NCI-H524 (cell line): ENCODE results near the gene OSBPL3.

ENCODE experiments used
- DNase-seq, 2 experiments: peaks; one replicate each; lab custom pipeline; 2025; lab: John Stamatoyannopoulos, UW

OSBPL3 gene

GRCh38 chr7:24861336-24861735 lies 118.6 kb downstream of the OSBPL3 start:
- DNase-seq: no peak

DNA sequence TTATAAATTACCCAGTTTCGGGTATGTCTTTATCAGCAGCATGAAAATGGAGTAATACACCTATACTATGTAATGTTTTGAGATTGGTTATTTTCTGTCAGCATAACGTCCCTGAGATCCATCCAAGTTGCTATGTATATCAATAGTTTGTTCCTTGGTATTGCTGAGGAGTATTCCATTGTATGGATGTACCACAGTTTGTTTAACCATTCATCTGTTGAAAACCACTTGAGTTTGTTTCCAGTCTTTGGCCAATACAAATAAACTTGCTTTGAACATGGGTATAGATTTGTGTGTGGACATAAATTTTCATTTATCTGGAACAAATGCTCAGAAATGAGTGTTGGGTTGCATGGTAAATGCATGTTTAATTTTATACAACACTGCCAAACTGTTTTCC lies 119.4 kb downstream of the OSBPL3 start:
- no peak for DNase-seq

GRCh38 chr7:24858108-24858977 lies 121.6 kb downstream of the OSBPL3 start:
- no peak for DNase-seq

DNA sequence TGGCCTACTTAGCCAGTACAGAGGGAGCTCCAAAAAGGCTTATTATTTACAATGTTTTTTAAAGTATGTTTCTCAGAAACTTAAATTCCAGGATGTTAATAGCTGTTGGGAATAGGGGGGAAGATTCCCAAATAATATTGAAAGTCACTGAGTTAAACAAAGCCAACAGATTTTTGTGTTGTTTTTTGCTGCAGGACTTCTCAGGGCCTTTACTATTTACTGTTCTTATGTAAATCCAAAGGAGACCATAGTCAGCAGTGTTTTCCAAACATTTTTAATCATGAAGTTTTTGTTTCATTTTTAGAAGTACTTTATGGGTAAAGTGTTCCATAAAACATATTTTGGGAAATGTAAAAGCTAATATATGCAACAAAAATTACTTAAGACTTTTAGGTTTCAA lies 122.4 kb downstream of the OSBPL3 start:
- DNase-seq: no peak

DNA sequence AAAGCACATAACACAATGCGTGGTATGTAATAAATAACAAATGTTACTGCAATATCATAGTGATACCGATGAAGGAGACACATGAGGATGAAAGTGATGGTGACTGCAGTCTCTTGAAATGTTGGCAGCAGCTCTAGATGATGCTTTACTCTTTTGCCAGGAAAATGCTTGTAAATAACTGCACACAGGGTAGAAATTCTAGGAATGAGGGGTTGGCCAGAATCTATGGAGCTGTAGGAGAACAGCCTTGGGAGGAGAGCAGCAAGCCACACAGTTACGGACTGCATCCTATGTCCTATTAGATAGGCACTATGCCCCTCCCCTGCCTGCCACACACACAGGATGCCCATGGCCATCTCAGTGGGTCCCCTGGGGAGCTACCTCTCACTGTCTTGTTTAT lies 125.1 kb downstream of the OSBPL3 start:
- DNase-seq: no peak

GRCh38 chr7:24851786-24852185 lies 128.2 kb downstream of the OSBPL3 start:
- DNase-seq: no peak

- no peak for DNase-seq
Measured at GRCh38 chr7:24848878-24849277, 131.1 kb downstream of the OSBPL3 start.

DNA sequence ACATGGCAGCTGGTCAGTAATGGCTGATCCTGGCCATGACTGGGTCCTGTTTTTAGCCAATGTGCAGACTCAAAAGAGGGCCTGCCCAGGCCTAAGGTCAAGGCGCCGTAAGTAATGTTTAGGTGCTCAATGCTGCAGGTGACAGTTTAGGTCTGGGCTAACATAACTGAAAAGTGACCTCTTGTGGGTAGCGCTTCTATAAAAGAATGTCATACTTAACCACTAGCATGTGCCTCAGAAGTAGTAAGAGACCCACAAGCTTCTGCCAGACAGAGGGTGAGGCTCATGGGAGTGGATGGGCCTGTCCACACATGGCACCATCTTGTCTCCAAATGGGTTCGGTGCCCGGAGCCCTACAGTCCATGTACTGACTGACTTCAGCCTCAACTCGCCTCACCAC lies 132.2 kb downstream of the OSBPL3 start:
- no peak for DNase-seq

DNA sequence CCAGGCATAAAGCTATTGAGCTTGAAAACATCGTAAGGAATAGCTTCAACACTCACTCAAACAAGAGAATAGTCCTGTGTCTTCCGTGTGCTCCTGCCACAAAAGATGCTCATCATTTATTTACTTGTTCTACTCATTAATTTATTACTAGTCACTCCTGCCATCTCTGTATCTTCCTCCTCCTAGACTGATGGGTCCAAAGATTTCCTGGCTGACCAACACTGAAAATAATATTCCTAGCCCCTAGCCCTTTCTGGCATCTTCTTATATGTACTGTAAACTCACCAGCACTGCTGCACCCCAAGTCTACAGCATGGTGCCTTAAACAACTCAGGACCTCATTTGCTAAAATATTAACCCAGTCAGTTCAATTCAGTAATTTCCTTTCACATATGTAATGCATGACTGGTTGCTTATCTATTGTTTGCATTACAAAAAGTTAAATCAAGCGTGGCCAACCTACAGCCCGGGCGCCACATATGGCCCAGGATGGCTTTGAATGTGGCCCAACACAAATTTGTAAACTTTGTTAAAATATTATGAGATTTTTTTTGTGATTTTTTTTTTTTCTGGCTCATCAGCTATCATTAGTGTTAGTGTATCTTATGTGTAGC lies 136.1 kb downstream of the OSBPL3 start:
- DNase-seq: no peak

GRCh38 chr7:24842449-24843241 lies 137.3 kb downstream of the OSBPL3 start:
- no peak for DNase-seq

GRCh38 chr7:24842029-24842428 lies 137.9 kb downstream of the OSBPL3 start:
- no peak for DNase-seq

DNA sequence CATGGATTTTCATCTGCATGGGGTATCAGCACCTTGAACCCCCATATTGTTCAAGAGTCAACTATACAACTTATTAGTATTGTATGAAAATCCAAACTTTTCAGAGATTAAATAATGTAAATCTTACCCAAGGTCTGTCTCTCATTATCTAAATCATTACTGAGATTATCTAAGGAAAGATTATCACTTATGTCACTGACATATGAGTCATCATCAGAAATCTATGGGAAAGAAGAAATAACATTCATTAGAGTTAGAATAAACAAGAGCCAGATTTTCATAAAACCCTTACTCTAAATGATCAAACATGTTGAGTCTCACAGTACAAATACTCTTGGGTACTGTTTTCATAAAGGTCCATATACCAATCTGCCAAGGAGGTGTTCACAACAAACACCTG lies 139.4 kb downstream of the OSBPL3 start:
- DNase-seq: no peak

GRCh38 chr7:24836084-24836483 lies 143.9 kb downstream of the OSBPL3 start:
- no peak for DNase-seq

- no peak for DNase-seq
Measured at GRCh38 chr7:24835643-24836042, 144.3 kb downstream of the OSBPL3 start.

DNA sequence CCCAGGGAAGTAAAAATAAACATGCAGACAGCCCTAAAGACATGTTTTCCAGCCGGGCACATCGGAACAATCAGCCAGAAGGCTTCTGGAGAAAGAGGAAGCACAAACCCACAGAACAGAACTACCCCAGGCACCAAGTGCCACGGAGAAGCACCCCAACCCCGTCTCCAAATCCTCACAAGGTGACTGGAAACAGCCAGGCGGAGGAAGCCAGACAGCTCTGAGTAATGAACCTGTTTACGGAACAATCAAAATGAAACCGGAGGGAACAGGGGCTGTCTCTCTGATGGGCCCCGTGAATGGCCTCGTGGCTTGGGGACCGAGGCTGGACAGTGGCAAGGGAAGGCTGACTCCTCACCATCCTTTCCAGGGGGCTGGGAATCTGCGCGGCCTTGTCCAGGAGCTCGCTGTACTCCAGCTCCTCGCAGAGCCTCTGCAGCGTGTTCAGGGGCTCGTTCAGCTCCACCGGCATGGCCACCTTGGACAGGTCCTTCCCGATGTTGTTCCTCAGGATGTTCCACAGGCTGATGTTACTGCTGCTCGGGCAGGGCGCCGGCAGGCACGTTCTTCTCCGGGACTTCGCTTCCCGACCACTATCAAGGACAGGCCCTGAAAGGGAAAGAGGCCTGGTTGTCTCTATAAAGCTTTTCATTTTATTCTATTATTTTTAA lies 145.7 kb downstream of the OSBPL3 start:
- DNase-seq: no peak

DNA sequence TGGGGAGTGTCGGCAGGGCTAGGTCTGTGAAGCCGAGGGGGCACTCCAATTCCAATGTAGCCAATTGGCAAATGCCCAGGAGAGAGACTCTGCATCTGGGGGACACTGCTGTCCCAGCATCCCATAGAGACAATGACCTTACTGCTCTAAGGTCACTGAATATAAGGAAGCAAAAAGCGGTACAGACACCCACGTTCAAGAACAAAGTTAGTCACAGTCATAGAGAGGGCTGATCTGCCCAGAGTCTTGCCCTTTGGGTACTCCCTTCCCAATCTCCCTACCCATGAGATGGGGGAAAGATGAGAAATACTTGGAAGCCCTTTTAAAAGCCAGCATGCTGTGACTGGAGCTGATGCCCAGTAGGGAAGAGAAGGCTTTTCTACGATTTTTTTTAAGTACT lies 146.4 kb downstream of the OSBPL3 start:
- DNase-seq: no peak

- no peak for DNase-seq
Measured at GRCh38 chr7:24831240-24831639, 148.7 kb downstream of the OSBPL3 start.

- DNase-seq: no peak
Measured at GRCh38 chr7:24830440-24831050, 149.4 kb downstream of the OSBPL3 start.

- no peak for DNase-seq
Measured at GRCh38 chr7:24829787-24830186, 150.2 kb downstream of the OSBPL3 start.

DNA sequence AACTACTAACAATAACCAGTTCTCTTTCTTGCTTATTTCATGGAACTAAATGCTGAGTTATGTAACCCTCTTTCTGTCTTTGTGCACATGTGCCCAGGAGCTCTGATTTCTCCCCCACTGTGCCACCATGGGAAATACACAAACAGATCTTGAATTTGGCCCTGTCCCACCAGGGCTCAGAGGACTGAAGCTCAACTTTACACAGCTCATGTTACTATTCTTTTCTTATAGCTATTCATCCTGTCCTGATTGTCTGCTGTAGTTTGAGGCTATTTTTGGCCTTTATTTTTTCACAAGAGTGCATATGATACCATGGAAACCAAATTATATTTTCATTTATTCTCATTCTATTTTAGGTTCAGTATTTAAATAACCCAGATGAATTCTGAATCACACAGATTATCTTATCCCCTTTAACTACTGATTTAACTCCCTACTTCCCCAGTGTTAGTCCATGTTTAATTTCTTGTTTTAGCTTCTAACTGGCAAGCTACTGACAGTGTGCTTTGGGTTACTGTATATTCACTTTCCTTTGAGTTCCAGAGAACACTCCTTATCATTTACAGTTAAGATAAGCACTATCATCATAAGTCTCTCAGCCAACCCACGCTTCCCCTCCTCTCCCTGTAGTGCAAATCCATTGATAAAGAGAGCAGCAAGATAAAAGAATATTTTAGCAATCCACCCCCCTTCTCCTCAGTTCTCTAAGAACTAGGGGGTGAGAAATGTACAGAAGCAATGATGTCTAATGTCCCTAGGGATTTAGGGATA lies 150.9 kb downstream of the OSBPL3 start:
- no peak for DNase-seq

- DNase-seq: no peak
Measured at GRCh38 chr7:24827589-24827988, 152.4 kb downstream of the OSBPL3 start.
